ENCODE data around the gene EVI5L.

GRCh38 chr19:7879111-7879807 is 49.2 kb downstream of the EVI5L start:
- TF ChIP-seq ATF2 (CRISPR knock-in tag; IDR thresholded peaks at IDR 0.05) (no peak), TAF1 (CRISPR knock-in tag; IDR thresholded peaks at IDR 0.05) (no peak), CTCF (CRISPR knock-in tag; IDR thresholded peaks at IDR 0.05) (peak; percentile 13; the same call in 1 of the 2 replicates), ZNF292 (CRISPR knock-in tag; IDR thresholded peaks at IDR 0.05; ENCODE audit: borderline replicate concordance, low read depth) (no peak), PHF5A (CRISPR knock-in tag; IDR thresholded peaks at IDR 0.05; ENCODE audit: low read depth, unreplicated experiment) (no peak), ZNF563 (CRISPR knock-in tag; IDR thresholded peaks at IDR 0.05) (no peak), MEIS1 (CRISPR knock-in tag; IDR thresholded peaks at IDR 0.05; ENCODE audit: borderline replicate concordance) (no peak)
